Ovary (tissue), 9 donors: Measurements from ENCODE around the gene KLF1. TPM values are rescaled to one million over a fixed set of nuclear protein-coding genes. Genes with fewer than 3 reads are reported as not detected.
A peak's percentile ranks its signal among the peaks of the same experiment; 100 is the strongest.

Experiments
- DNase-seq, 5 donors: peaks; one replicate each; pipeline ENCODE4 v3.0.0-alpha.2; 2019 to 2020
- H3K27ac ChIP-seq, 2 donors: fragments of 200-600 bp; one replicate each; pipeline versions ENCODE4 v1.5.1 to v1.8.0; 2019 to 2022
- H3K27me3 ChIP-seq: fragments of 200-600 bp; one replicate; pipeline ENCODE4 v1.8.0; 2022
- H3K36me3 ChIP-seq: fragments of 200-600 bp; sonication (generic); one replicate; pipeline ENCODE4 v1.5.1; 2019
- H3K4me1 ChIP-seq: one replicate; pipeline ENCODE4 v1.8.1; 2013; ENCODE audit warnings: mild to moderate bottlenecking, moderate library complexity; ENCODE audit not compliant: insufficient read depth
- H3K4me3 ChIP-seq: fragments of 200-600 bp; sonication (generic); one replicate; pipeline ENCODE4 v1.5.1; 2017
- H3K9me3 ChIP-seq, 2 donors: fragments of 200-600 bp in 1 of 2; sonication (generic) in 1 of 2; one replicate each; pipeline versions ENCODE4 v1.5.1 to v1.8.1; 2013 to 2019; ENCODE audit warnings: mild to moderate bottlenecking in 1 of 2, moderate library complexity in 1 of 2
- EP300 ChIP-seq: sonication (generic); formaldehyde crosslinking; IDR thresholded peaks from one replicate; pipeline ENCODE4 v1.6.1; 2017; ENCODE audit warnings: antibody characterized with exemption
- POLR2A ChIP-seq: fragments of 450-650 bp; IDR thresholded peaks from one replicate; pipeline ENCODE4 v1.6.1; 2017; ENCODE audit warnings: antibody characterized with exemption, mild to moderate bottlenecking, moderate library complexity
- WGBS, 3 donors: extraction: QIAGEN DNeasy Blood & Tissue Kit in 1 of 3; methylation state at CpG; one replicate each; pipeline versions ENCODE4 v1.1.5 to v1.1.7; 2013 to 2017; 5-methylcytosine and 5-hydroxymethylcytosine counted together
- intact Hi-C, 4 donors: fragments of 100-400 bp; cut with DNase I; formaldehyde crosslinking; loops; one replicate each; pipeline versions ENCODE4 v1.11.0 to v1.15.1; 2022 to 2023
- polyA plus RNA-seq, 2 donors: library from polyadenylated mRNA; stranded (reverse); fragments of 200-250 nt in 1 of 2; fragments of 350-450 nt in 1 of 2; fragmentation: Illumina TruSeq in 1 of 2; extraction: RNeasy Lipid Tissue Mini Kit (QIAGEN cat#74804) in 1 of 2; gene quantifications; one replicate each; pipeline ENCODE4 v1.2.3, GENCODE V29; 2013 to 2014
- total RNA-seq, 7 donors: library from RNA; depleted of rRNA in 2 of 7; stranded (reverse); fragments of >200 nt in 2 of 7; fragmentation: NEBNext Ultra II Directional in 3 of 7; extraction: Animal tissue kit (Norgen Biotek cat#: 25700) in 3 of 7; gene quantifications; one replicate each; pipeline versions ENCODE4 v1.1.0 to v1.2.4, GENCODE V29; 2016 to 2023
- TF ChIP-seq, protein P1 (sequence below), 3 donors: fragments of 450-650 bp in 2 of 3; fragments of 200-600 bp in 1 of 3; IDR thresholded peaks; one replicate each; pipeline versions ENCODE4 v1.5.1 to v1.8.0; 2016 to 2022; ENCODE audit warnings: antibody characterized with exemption in 3 of 3, mild to moderate bottlenecking in 1 of 3
- donor health status: DM: no; HTN: no; CAD: no; lungs with moderate emphysema.
- donor health status: DM: no; HTN: no; CAD: no.
- donor health status: Bipolar disorder and iron deficiency.
- donor health status: DM: yes; HTN: yes; CAD: no.
- donor health status: DM: no; HTN: no; CAD: no.
- donor health status: DM: yes; HTN: yes; CAD: no.

The KLF1 gene
- total and polyA plus RNA-seq, 9 donors: 0.13 TPM; not detected in 8

DNA sequence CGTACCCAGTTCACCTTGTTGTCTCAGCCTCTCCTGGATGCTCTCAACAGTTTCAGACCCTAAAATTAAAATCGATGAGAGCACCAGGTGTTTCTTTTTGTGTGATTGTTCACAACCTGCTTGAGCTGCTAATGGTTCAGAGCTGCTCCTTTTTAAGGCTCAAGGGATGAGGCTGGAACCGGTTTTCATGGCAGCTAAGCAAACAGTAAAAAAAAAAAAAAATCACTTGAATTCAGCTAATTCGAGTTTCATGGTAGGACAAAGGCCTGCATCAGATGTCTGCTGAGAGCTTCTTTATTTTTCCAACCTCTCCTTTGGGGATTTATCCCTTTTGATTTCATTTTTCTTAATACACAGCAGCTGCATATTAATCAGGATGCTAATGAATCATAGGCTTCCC, 25.6 kb upstream of the KLF1 start:
- H3K9me3 ChIP-seq: no peaks in the 10 kb centered on the region
- no peaks in the 10 kb centered on the region for H3K27me3 ChIP-seq
- peaks cover 2% of the 10 kb centered on the region for H3K4me1 ChIP-seq
- intact Hi-C loops: no loop called here
- no peak overlapping the region for H3K4me3 ChIP-seq
- 27 to 37% (median 31%) methylated on average over 4 of the region's 4 CpGs for WGBS, 3 donors
- no peak for DNase-seq
- peak overlapping the region in 1 of 2 donors; percentile 70 for H3K27ac ChIP-seq
- TF ChIP-seq, protein P1, sequence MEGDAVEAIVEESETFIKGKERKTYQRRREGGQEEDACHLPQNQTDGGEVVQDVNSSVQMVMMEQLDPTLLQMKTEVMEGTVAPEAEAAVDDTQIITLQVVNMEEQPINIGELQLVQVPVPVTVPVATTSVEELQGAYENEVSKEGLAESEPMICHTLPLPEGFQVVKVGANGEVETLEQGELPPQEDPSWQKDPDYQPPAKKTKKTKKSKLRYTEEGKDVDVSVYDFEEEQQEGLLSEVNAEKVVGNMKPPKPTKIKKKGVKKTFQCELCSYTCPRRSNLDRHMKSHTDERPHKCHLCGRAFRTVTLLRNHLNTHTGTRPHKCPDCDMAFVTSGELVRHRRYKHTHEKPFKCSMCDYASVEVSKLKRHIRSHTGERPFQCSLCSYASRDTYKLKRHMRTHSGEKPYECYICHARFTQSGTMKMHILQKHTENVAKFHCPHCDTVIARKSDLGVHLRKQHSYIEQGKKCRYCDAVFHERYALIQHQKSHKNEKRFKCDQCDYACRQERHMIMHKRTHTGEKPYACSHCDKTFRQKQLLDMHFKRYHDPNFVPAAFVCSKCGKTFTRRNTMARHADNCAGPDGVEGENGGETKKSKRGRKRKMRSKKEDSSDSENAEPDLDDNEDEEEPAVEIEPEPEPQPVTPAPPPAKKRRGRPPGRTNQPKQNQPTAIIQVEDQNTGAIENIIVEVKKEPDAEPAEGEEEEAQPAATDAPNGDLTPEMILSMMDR (IDR thresholded peaks at IDR 0.05): no peak
- no peak for TF ChIP-seq EP300
- TF ChIP-seq POLR2A: no peak
- no peaks in the 10 kb centered on the region for H3K36me3 ChIP-seq

DNA sequence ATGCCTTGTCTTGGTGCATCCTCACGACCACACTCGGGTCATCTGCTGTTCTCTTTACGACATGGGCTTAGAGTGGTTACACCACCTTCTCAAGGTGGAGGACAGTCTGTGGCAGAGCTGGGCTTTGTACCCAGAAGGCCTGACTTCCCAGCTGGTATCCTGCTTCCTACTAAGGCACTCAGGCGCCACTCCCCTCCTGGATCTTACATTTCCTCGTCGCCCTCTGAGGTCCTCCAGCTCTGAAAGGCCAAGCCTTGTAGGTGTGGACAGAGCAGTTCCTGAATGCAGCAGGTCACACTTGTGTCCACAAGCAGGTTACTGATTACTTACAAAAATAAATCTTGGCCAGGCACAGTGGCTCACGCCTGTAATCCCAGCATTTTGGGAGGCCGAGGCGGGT, 20.2 kb upstream of the KLF1 start:
- no peak overlapping the region for H3K27ac ChIP-seq
- no peak for TF ChIP-seq POLR2A
- TF ChIP-seq EP300: no peak
- TF ChIP-seq, protein P1 (IDR thresholded peaks at IDR 0.05): no peak
- no peak for DNase-seq
- H3K36me3 ChIP-seq: no peaks in the 10 kb centered on the region
- no peaks in the 10 kb centered on the region for H3K9me3 ChIP-seq
- intact Hi-C loops: no loop called here
- WGBS, 3 donors: 81 to 89% (median 86%) methylated on average over 9 of the region's 9 CpGs
- no peaks in the 10 kb centered on the region for H3K27me3 ChIP-seq
- no peaks in the 10 kb centered on the region for H3K4me1 ChIP-seq
- no peak overlapping the region for H3K4me3 ChIP-seq

DNA sequence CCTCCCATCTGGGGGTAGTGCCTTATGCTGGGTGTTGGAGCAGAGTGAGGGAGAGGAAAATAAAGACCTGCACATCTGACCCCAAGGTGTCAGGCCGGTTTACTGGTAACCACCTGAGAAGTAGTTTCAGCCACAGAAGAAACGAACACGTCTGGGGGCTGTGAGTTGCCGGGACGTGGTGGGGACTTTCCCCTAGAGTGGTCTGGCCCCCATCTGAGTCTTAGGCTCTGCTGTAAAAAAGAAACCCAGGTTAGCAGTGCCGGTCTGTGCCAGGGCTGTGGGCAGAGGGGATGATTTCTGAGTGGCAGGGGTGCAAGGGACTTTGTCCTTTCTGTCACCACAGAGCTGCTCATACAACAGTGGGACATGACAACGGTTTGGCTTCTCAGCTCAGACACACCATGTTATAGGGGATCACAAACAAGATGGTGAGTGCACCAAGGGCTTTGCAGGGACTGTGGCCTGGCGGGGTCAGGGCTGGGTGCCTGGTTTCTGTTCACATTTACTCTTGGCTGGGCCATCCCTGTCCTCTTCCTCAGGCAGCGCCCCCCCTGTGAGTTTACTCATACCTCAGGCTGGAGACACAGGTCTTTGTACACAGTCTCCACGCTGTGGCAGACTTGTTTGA, 13.0 kb upstream of the KLF1 start:
- Histone ChIP-seq H3K27ac (no peak overlapping the region), H3K4me1 (no peaks in the 10 kb centered on the region), H3K27me3 (no peaks in the 10 kb centered on the region), H3K9me3 (no peaks in the 10 kb centered on the region), H3K4me3 (no peak overlapping the region), H3K36me3 (no peaks in the 10 kb centered on the region)
- intact Hi-C loops: no loop called here
- WGBS, 3 donors: 87 to 89% (median 88%) methylated on average over 10 of the region's 10 CpGs
- TF ChIP-seq, protein P1 (IDR thresholded peaks at IDR 0.05): no peak
- TF ChIP-seq EP300 (no peak), POLR2A (no peak)
- DNase-seq: no peak

DNA sequence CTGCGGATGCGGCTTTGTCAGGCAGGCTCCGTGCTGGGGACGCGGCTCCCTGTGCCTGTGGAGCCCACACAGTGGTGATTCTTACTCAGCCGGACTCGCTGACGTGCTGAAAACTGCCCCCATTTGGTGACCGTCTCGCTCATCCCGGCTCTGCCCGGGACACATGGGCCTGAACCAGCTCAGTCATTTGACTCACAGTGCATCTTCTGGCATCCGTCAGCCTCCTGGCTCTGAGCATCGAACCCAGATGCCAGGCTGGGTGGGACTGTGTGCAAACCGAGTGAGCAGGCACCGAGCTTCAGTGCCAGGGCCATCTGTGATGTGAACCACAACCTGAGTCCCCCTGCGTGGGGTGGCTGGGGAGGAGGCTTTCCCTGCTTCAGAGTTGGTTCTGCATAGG, 9.5 kb upstream of the KLF1 start:
- Histone ChIP-seq H3K4me3 (no peak overlapping the region), H3K4me1 (peaks cover 5% of the 10 kb centered on the region), H3K27me3 (no peaks in the 10 kb centered on the region), H3K36me3 (no peaks in the 10 kb centered on the region), H3K9me3 (no peaks in the 10 kb centered on the region), H3K27ac (no peak overlapping the region)
- intact Hi-C loops: no loop called here
- DNase-seq: no peak
- TF ChIP-seq EP300 (no peak), POLR2A (no peak)
- TF ChIP-seq, protein P1 (IDR thresholded peaks at IDR 0.05): no peak
- WGBS, 3 donors: 93 to 95% (median 94%) methylated on average over 17 of the region's 17 CpGs
